DOHH2 (cell line): ENCODE results near the gene MYO1H.

Experiments
- H3F3A ChIP-seq: fragments of 200-600 bp; sonication (generic), shearing (Covaris generic); 2 replicates; pipeline ENCODE4 v1.6.0; 2016; ENCODE audit warnings: antibody characterized with exemption, mild to moderate bottlenecking; ENCODE audit not compliant: control insufficient read depth, insufficient read depth
- H3K27ac ChIP-seq: fragments of 200-600 bp; sonication (generic); 2 replicates; pipeline ENCODE4 v1.5.1; 2014; ENCODE audit warnings: low read depth, mild to moderate bottlenecking, low read length, moderate library complexity
- H3K27me3 ChIP-seq: fragments of 200-600 bp; sonication (generic); 2 replicates; pipeline ENCODE4 v1.6.1; 2014; ENCODE audit warnings: mild to moderate bottlenecking, low read length, mixed read lengths; ENCODE audit not compliant: control insufficient read depth
- H3K36me3 ChIP-seq: fragments of 200-600 bp; sonication (generic); 2 replicates; pipeline ENCODE4 v1.6.1; 2014; ENCODE audit warnings: mild to moderate bottlenecking, low read length, moderate library complexity, mixed read lengths; ENCODE audit not compliant: control insufficient read depth
- H3K4me1 ChIP-seq: fragments of 200-600 bp; sonication (generic); 2 replicates; pipeline ENCODE4 v1.6.1; 2014; ENCODE audit warnings: mild to moderate bottlenecking, low read length, mixed read lengths; ENCODE audit not compliant: control insufficient read depth
- H3K4me2 ChIP-seq: fragments of 200-600 bp; sonication (generic); 2 replicates; pipeline ENCODE4 v1.6.0; 2014; ENCODE audit warnings: mild to moderate bottlenecking, low read length, moderate library complexity
- H3K4me3 ChIP-seq: fragments of 200-600 bp; sonication (generic); 2 replicates; pipeline ENCODE4 v1.5.1; 2014; ENCODE audit warnings: mild to moderate bottlenecking, low read length, mixed read lengths
- H3K79me2 ChIP-seq: fragments of 200-600 bp; sonication (generic); 2 replicates; pipeline ENCODE4 v1.6.1; 2014; ENCODE audit warnings: mild to moderate bottlenecking, low read length, mixed read lengths; ENCODE audit not compliant: control insufficient read depth
- H3K9me2 ChIP-seq: fragments of 200-600 bp; sonication (generic); replicated peaks from 2 replicates; pipeline ENCODE4 v1.6.1; 2014; ENCODE audit warnings: mild to moderate bottlenecking, low read length, mixed read lengths; ENCODE audit not compliant: control insufficient read depth
- H3K9me3 ChIP-seq: fragments of 200-600 bp; sonication (generic); 2 replicates; pipeline ENCODE4 v1.6.1; 2014; ENCODE audit warnings: antibody characterized with exemption, low read length, mixed read lengths; ENCODE audit not compliant: control insufficient read depth, insufficient read depth
- H4K20me1 ChIP-seq: fragments of 200-600 bp; sonication (generic); 2 replicates; pipeline ENCODE4 v1.6.0; 2014; ENCODE audit warnings: low read depth, mild to moderate bottlenecking, antibody characterized with exemption, low read length, moderate library complexity; ENCODE audit not compliant: control insufficient read depth, insufficient read depth
- CTCF ChIP-seq: fragments of 200-600 bp; sonication (generic); IDR thresholded peaks from one replicate; pipeline ENCODE4 v1.5.1; 2014; ENCODE audit warnings: antibody characterized with exemption, mild to moderate bottlenecking, low read depth, low read length; ENCODE audit not compliant: poor library complexity, severe bottlenecking
- EZH2phosphoT487 ChIP-seq: fragments of 200-600 bp; sonication (generic); IDR thresholded peaks from 2 replicates; pipeline ENCODE4 v1.6.1; 2017; ENCODE audit warnings: borderline replicate concordance, mild to moderate bottlenecking, antibody characterized with exemption, low read length, moderate library complexity, mixed read lengths

MYO1H gene

DNA sequence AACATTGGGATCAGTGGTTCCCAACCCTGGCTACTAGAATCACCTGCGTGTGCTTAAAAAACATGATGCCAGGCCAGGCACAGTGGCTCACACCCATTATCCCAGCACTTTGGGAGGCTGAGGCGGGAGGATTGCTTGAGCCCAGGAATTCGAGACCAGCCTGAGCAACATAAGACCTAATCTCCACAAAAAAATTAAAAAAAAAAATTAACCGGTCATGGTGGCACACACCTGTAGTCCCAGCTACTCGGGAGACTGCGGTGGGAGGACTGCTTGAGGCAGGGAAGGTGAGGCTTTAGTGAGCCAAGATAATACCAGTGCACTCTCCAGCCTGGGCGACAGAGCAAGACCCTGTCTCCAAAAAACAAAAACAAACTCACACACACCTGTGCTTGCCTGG, 127.4 kb downstream of the MYO1H start:
- no peaks in the 10 kb centered on the region for H3K9me3 ChIP-seq
- 0 out of 2 replicates have a peak, but pooled peaks cover 3% of the 10 kb centered on the region for H3F3A ChIP-seq
- TF ChIP-seq CTCF (no peak), EZH2phosphoT487 (no peak)
- H3K79me2 ChIP-seq, result peaks cover 96% of the 10 kb centered on the region
- H3K4me2 ChIP-seq, result no peak overlapping the region; the same call in 1 of the 2 replicates
- H4K20me1 ChIP-seq, result peaks cover 3% of the 10 kb centered on the region; the same call in 1 of the 2 replicates
- H3K27me3 ChIP-seq, result no peaks in the 10 kb centered on the region
- H3K4me1 ChIP-seq, result peaks cover 22% of the 10 kb centered on the region
- no peaks in the 10 kb centered on the region for H3K9me2 ChIP-seq
- H3K4me3 ChIP-seq, result no peak overlapping the region
- no peaks in the 10 kb centered on the region; the same call in 1 of the 2 replicates for H3K36me3 ChIP-seq
- H3K27ac ChIP-seq, result no peak overlapping the region

- Histone ChIP-seq H3K4me3 (peak overlapping the region; percentile 98), H3K4me1 (peaks cover 22% of the 10 kb centered on the region), H3F3A (0 out of 2 replicates have a peak, but pooled peaks cover 3% of the 10 kb centered on the region), H3K79me2 (peaks cover 86% of the 10 kb centered on the region), H3K4me2 (peak overlapping the region; percentile 82), H3K36me3 (no peaks in the 10 kb centered on the region; the same call in 1 of the 2 replicates), H3K9me3 (no peaks in the 10 kb centered on the region), H3K27ac (no peak overlapping the region), H3K27me3 (no peaks in the 10 kb centered on the region), H3K9me2 (no peaks in the 10 kb centered on the region), H4K20me1 (peaks cover 3% of the 10 kb centered on the region; the same call in 1 of the 2 replicates)
- TF ChIP-seq EZH2phosphoT487 (no peak), CTCF (no peak)
These were observed 128.5 kb downstream of the MYO1H start for GRCh38 chr12:109475993-109476806.

DNA sequence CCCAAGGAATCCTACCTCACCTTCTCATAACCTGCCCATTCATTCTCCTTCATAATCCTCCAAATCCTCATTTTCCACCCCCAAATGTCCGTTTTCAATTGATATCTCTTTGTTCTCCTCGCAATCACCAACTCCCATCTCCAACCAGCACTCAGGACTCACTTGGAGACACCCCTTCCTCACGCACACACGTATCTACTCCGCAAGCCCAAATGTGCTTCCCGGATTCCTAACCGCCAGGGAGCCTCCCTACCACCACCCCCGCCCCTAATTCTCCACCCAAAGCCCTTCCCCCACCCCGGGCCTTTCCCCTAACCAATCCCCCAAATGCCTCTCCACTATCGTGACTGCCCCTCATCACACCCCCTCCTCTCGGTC, 129.1 kb downstream of the MYO1H start:
- Histone ChIP-seq H3K79me2 (peaks cover 80% of the 10 kb centered on the region), H3K27ac (peak overlapping the region; percentile 66; the same call in 1 of the 2 replicates)

More for the DNA sequence above, 129.1 kb downstream of the MYO1H start:
- H3F3A ChIP-seq, result 0 out of 2 replicates have a peak, but pooled peaks cover 3% of the 10 kb centered on the region
- H3K4me1 ChIP-seq, result peaks cover 22% of the 10 kb centered on the region
- no peak for TF ChIP-seq EZH2phosphoT487
- no peak for TF ChIP-seq CTCF
- H4K20me1 ChIP-seq, result peaks cover 3% of the 10 kb centered on the region; the same call in 1 of the 2 replicates
- H3K9me2 ChIP-seq, result no peaks in the 10 kb centered on the region
- peak overlapping the region; percentile 98 for H3K4me3 ChIP-seq
- no peaks in the 10 kb centered on the region for H3K27me3 ChIP-seq
- H3K36me3 ChIP-seq, result no peaks in the 10 kb centered on the region; the same call in 1 of the 2 replicates
- no peaks in the 10 kb centered on the region for H3K9me3 ChIP-seq
- H3K4me2 ChIP-seq, result peak overlapping the region; percentile 82
